ENCODE measurements around the gene NEK11. TPM values are rescaled to one million over a fixed set of nuclear protein-coding genes. Genes with fewer than 3 reads are reported as not detected.

NEK11 gene
- total and polyA plus RNA-seq, 11 donors, result 0.38 to 4.3 (median 2.1) TPM

- Histone ChIP-seq H3K36me3 (no peaks in the 10 kb centered on the region), H3K9me3 (peaks cover 0 to 4% (median 0%) of the 10 kb centered on the region in 12 donors), H3K27ac (no peak overlapping the region), H3K4me1 (no peaks in the 10 kb centered on the region), H3K4me3 (no peak overlapping the region), H3K27me3 (no peaks in the 10 kb centered on the region)
- intact Hi-C loops (cut with DNase I), result no loop called here
- no peak for ATAC-seq
- no peak for DNase-seq
- 47 to 97% (median 91%) methylated on average over 1 of the region's 1 CpG for WGBS, 4 donors
- TF ChIP-seq CTCF (IDR thresholded peaks at IDR 0.05) (no peak), POLR2A (IDR thresholded peaks at IDR 0.05) (no peak)
These were observed 148.1 kb downstream of the NEK11 start for GRCh38 chr3:131174752-131175151.

GRCh38 chr3:131178710-131179375, 152.2 kb downstream of the NEK11 start:
- H3K27me3 ChIP-seq, result no peaks in the 10 kb centered on the region
- no peak for DNase-seq
- 91 to 92% (median 92%) methylated on average over 6 of the region's 6 CpGs for WGBS, 4 donors
- no peak for ATAC-seq
- no peaks in the 10 kb centered on the region for H3K36me3 ChIP-seq
- peaks cover 0 to 14% (median 0%) of the 10 kb centered on the region in 12 donors for H3K9me3 ChIP-seq
- no peak overlapping the region for H3K27ac ChIP-seq
- no peak overlapping the region for H3K4me3 ChIP-seq
- intact Hi-C loops (cut with DNase I), result no loop called here
- H3K4me1 ChIP-seq, result no peaks in the 10 kb centered on the region
- TF ChIP-seq CTCF (IDR thresholded peaks at IDR 0.05), result no peak
- TF ChIP-seq POLR2A (IDR thresholded peaks at IDR 0.05), result no peak

GRCh38 chr3:131192701-131193100, 166.0 kb downstream of the NEK11 start:
- no peak for DNase-seq
- intact Hi-C loops (cut with DNase I), result no loop called here
- H3K9me3 ChIP-seq, result peaks cover 0 to 6% (median 0%) of the 10 kb centered on the region in 12 donors
- peaks cover 0 to 4% (median 0%) of the 10 kb centered on the region in 9 donors for H3K36me3 ChIP-seq
- WGBS, 4 donors, result 72 to 87% (median 84%) methylated on average over 4 of the region's 4 CpGs
- no peaks in the 10 kb centered on the region for H3K27me3 ChIP-seq
- no peak overlapping the region for H3K27ac ChIP-seq
- no peak for ATAC-seq
- no peak overlapping the region for H3K4me3 ChIP-seq
- TF ChIP-seq CTCF (IDR thresholded peaks at IDR 0.05) (no peak), POLR2A (IDR thresholded peaks at IDR 0.05) (no peak)
- no peaks in the 10 kb centered on the region for H3K4me1 ChIP-seq

- Histone ChIP-seq H3K9me3 (peaks cover 0 to 6% (median 0%) of the 10 kb centered on the region in 12 donors), H3K4me3 (no peak overlapping the region), H3K36me3 (peaks cover 0 to 3% (median 0%) of the 10 kb centered on the region in 9 donors), H3K27ac (no peak overlapping the region), H3K4me1 (no peaks in the 10 kb centered on the region), H3K27me3 (no peaks in the 10 kb centered on the region)
- 50 to 67% (median 59%) methylated on average over 1 of the region's 1 CpG for WGBS, 4 donors
- intact Hi-C loops (cut with DNase I), result no loop called here
- DNase-seq (no peak), ATAC-seq (no peak)
- TF ChIP-seq CTCF (IDR thresholded peaks at IDR 0.05), result peak in 2 of 12 donors; percentile 8 to 12
- no peak for TF ChIP-seq POLR2A (IDR thresholded peaks at IDR 0.05)
These were observed 167.1 kb downstream of the NEK11 start for GRCh38 chr3:131193641-131194238.
